Activated gamma-delta T cell treated with Interleukin-2 at 50 U/mL for 16 hours (primary cell): Measurements from ENCODE around the gene FAM187B.
A peak's percentile ranks its signal among the peaks of the same experiment; 100 is the strongest.

ENCODE experiments used
- DNase-seq: peaks from one replicate; pipeline ENCODE4 v3.0.0-alpha.2; 2020

The FAM187B gene

GRCh38 chr19:35228177-35228930 is at the start of gene FAM187B:
TSS of gene FAM187B (minus strand) at chr19:35228739. CDS start at chr19:35228680, 59 bp downstream.
- DNase-seq: no peak

- DNase-seq: no peak
Observed at GRCh38 chr19:35276706-35277281, 48.3 kb upstream of the FAM187B start.

GRCh38 chr19:35274323-35274722 is 45.8 kb upstream of the FAM187B start:
- no peak for DNase-seq

GRCh38 chr19:35273686-35274259 is 45.2 kb upstream of the FAM187B start:
- DNase-seq: no peak

- no peak for DNase-seq
Observed at GRCh38 chr19:35272954-35273649, 44.6 kb upstream of the FAM187B start.

GRCh38 chr19:35272122-35272719 is 43.7 kb upstream of the FAM187B start:
- DNase-seq: no peak

- DNase-seq: no peak
Observed at GRCh38 chr19:35271546-35271945, 43.0 kb upstream of the FAM187B start.

GRCh38 chr19:35270381-35270811 is 41.9 kb upstream of the FAM187B start:
- no peak for DNase-seq

GRCh38 chr19:35269438-35270117 is 41.0 kb upstream of the FAM187B start:
- peak; percentile 75 for DNase-seq

- peak; percentile 57 for DNase-seq
Observed at GRCh38 chr19:35268536-35269437, 40.2 kb upstream of the FAM187B start, which contains the start of gene USF2. TSS of gene USF2 (plus strand) at chr19:35268962. CDS start at chr19:35269102, 140 bp downstream.

- peak; percentile 72 for DNase-seq
Observed at GRCh38 chr19:35267818-35268535, 39.4 kb upstream of the FAM187B start.

- peak; percentile 42 for DNase-seq
Observed at GRCh38 chr19:35267353-35267817, 38.8 kb upstream of the FAM187B start.

- DNase-seq: no peak
Observed at GRCh38 chr19:35266520-35267352, 38.2 kb upstream of the FAM187B start.

- DNase-seq: no peak
Observed at GRCh38 chr19:35265900-35266519, 37.5 kb upstream of the FAM187B start.

- DNase-seq: no peak
Observed at GRCh38 chr19:35265126-35265899, 36.8 kb upstream of the FAM187B start.

- DNase-seq: no peak
Observed at GRCh38 chr19:35264268-35265125, 36.0 kb upstream of the FAM187B start.

- no peak for DNase-seq
Observed at GRCh38 chr19:35262101-35262761, 33.7 kb upstream of the FAM187B start.
